Neural progenitor cell (in vitro differentiated cells): Measurements from ENCODE around the gene SCNN1B. TPM values are rescaled to one million over a fixed set of nuclear protein-coding genes. Genes with fewer than 3 reads are reported as not detected.
"Not testable (repeated sequence)": the region's sequence is repeated elsewhere in the genome, so short reads cannot be mapped to it uniquely, and the experiment has no call there.

ENCODE experiments used
- DNase-seq: peaks from one replicate; pipeline ENCODE4 v3.0.0-alpha.2; 2016; ENCODE audit warnings: low spot score
- H2AFZ ChIP-seq: fragments of 200-600 bp; sonication (generic); replicated peaks from 2 replicates; pipeline ENCODE4 v1.6.1; 2016; ENCODE audit warnings: antibody characterized with exemption
- H3F3A ChIP-seq: fragments of 200-600 bp; sonication (generic); 2 replicates; pipeline ENCODE4 v1.6.1; 2016; ENCODE audit warnings: antibody characterized with exemption, low read depth
- H3K27ac ChIP-seq: fragments of 200-600 bp; sonication (generic); 2 replicates; pipeline ENCODE4 v1.5.1; 2016; ENCODE audit warnings: mild to moderate bottlenecking
- H3K27me3 ChIP-seq: fragments of 200-600 bp; sonication (generic); 2 replicates; pipeline ENCODE4 v1.6.1; 2016; ENCODE audit warnings: mild to moderate bottlenecking, moderate library complexity
- H3K36me3 ChIP-seq: fragments of 200-600 bp; sonication (generic); 2 replicates; pipeline ENCODE4 v1.5.1; 2016
- H3K4me1 ChIP-seq: fragments of 200-600 bp; sonication (generic); 2 replicates; pipeline ENCODE4 v1.6.1; 2016; ENCODE audit warnings: mixed run types
- H3K4me2 ChIP-seq: fragments of 200-600 bp; sonication (generic); 2 replicates; pipeline ENCODE4 v1.6.1; 2016
- H3K4me3 ChIP-seq: fragments of 200-600 bp; sonication (generic); 2 replicates; pipeline ENCODE4 v1.5.1; 2016
- H3K79me2 ChIP-seq: fragments of 200-600 bp; sonication (generic); 2 replicates; pipeline ENCODE4 v1.6.1; 2016; ENCODE audit warnings: low read depth
- H3K9ac ChIP-seq: fragments of 200-600 bp; sonication (generic); 2 replicates; pipeline ENCODE4 v1.6.1; 2016
- H3K9me3 ChIP-seq: fragments of 200-600 bp; sonication (generic); 2 replicates; pipeline ENCODE4 v1.5.1; 2016; ENCODE audit warnings: low read depth
- H4K20me1 ChIP-seq: fragments of 200-600 bp; sonication (generic); 2 replicates; pipeline ENCODE4 v1.6.1; 2016; ENCODE audit warnings: low read depth
- H3K27ac Mint-ChIP-seq: 3 replicates; pipeline ENCODE4 v1.8.0; 2021; ENCODE audit warnings: mixed read lengths
- H3K27me3 Mint-ChIP-seq: 2 replicates; pipeline ENCODE4 v1.8.0; 2022; ENCODE audit warnings: low read depth, mild to moderate bottlenecking, inconsistent platforms, moderate library complexity, mixed read lengths; ENCODE audit not compliant: insufficient read depth
- H3K36me3 Mint-ChIP-seq: 3 replicates; pipeline ENCODE4 v1.8.0; 2021; ENCODE audit warnings: mixed read lengths
- H3K4me1 Mint-ChIP-seq: 3 replicates; pipeline ENCODE4 v1.8.0; 2021; ENCODE audit warnings: mixed read lengths
- H3K4me3 Mint-ChIP-seq: 3 replicates; pipeline ENCODE4 v1.8.0; 2021; ENCODE audit warnings: mild to moderate bottlenecking, moderate library complexity, mixed read lengths
- H3K9me3 Mint-ChIP-seq: 3 replicates; pipeline ENCODE4 v1.8.0; 2020; ENCODE audit warnings: mixed read lengths
- CTCF ChIP-seq: fragments of 200-600 bp; sonication (generic); IDR thresholded peaks from 2 replicates; pipeline ENCODE4 v1.5.1; 2017; ENCODE audit warnings: antibody characterized with exemption, mild to moderate bottlenecking
- EZH2 ChIP-seq: fragments of 200-600 bp; sonication (generic); IDR thresholded peaks from 2 replicates; pipeline ENCODE4 v1.6.1; 2017; ENCODE audit warnings: antibody characterized with exemption, mild to moderate bottlenecking, moderate library complexity
- EZH2phosphoT487 ChIP-seq: fragments of 200-600 bp; sonication (generic); IDR thresholded peaks from 2 replicates; pipeline ENCODE4 v1.6.1; 2017; ENCODE audit warnings: antibody characterized with exemption
- total RNA-seq: library from RNA; depleted of rRNA; stranded (reverse); fragments of >200 nt; gene quantifications from 2 replicates; pipeline ENCODE4 v1.2.3, GENCODE V29; 2015; ENCODE audit warnings: low replicate concordance

SCNN1B gene
- total RNA-seq: not detected in 2 replicates

GRCh38 chr16:23302045-23302956, at the start of gene SCNN1B:
Gene SCNN1B (plus strand): TSS chr16:23302302. CDS start chr16:23348600, 46,298 bp downstream.
- peaks cover 3% of the 10 kb centered on the region for H4K20me1 ChIP-seq
- H3K4me2 ChIP-seq: peak within 1 kb of the TSS; percentile 100
- Mint-ChIP-seq H3K27ac (no peak within 1 kb of the TSS), H3K4me3 (peak within 1 kb of the TSS; percentile 80), H3K27me3 (peaks cover 35% of the 10 kb centered on the region), H3K9me3 (no peaks in the 10 kb centered on the region), H3K36me3 (no peaks in the 10 kb centered on the region), H3K4me1 (peaks cover 6% of the 10 kb centered on the region)
- peak; percentile 67 for DNase-seq
- H3K9me3 ChIP-seq: no peaks in the 10 kb centered on the region
- no peak within 1 kb of the TSS for H3K27ac ChIP-seq
- H3F3A ChIP-seq: peaks cover 5% of the 10 kb centered on the region
- peaks cover 54% of the 10 kb centered on the region for H3K27me3 ChIP-seq
- TF ChIP-seq EZH2phosphoT487: peak; percentile 78
- TF ChIP-seq EZH2: peak; percentile 77
- TF ChIP-seq CTCF: no peak
- H3K4me3 ChIP-seq: peak within 1 kb of the TSS; percentile 87
- no peaks in the 10 kb centered on the region for H3K36me3 ChIP-seq
- no peaks in the 10 kb centered on the region for H3K79me2 ChIP-seq
- H3K4me1 ChIP-seq: no peaks in the 10 kb centered on the region
- H2AFZ ChIP-seq: peak within 1 kb of the TSS; percentile 100
- no peak within 1 kb of the TSS for H3K9ac ChIP-seq

GRCh38 chr16:23252310-23252709, 49.8 kb upstream of the SCNN1B start:
- Mint-ChIP-seq H3K9me3 (peaks cover 2% of the 10 kb centered on the region), H3K27me3 (peaks cover 4% of the 10 kb centered on the region), H3K36me3 (no peaks in the 10 kb centered on the region), H3K4me3 (no peak overlapping the region), H3K27ac (no peak overlapping the region), H3K4me1 (no peaks in the 10 kb centered on the region)
- Histone ChIP-seq H3K4me1 (no peaks in the 10 kb centered on the region), H2AFZ (no peak overlapping the region), H4K20me1 (no peaks in the 10 kb centered on the region), H3K4me3 (no peak overlapping the region), H3K9ac (no peak overlapping the region), H3K79me2 (no peaks in the 10 kb centered on the region), H3K27me3 (no peaks in the 10 kb centered on the region), H3K9me3 (no peaks in the 10 kb centered on the region), H3F3A (peaks cover 3% of the 10 kb centered on the region), H3K27ac (no peak overlapping the region), H3K36me3 (no peaks in the 10 kb centered on the region), H3K4me2 (no peak overlapping the region)
- no peak for DNase-seq
- TF ChIP-seq EZH2phosphoT487 (no peak), EZH2 (no peak), CTCF (no peak)

GRCh38 chr16:23253650-23254049, 48.5 kb upstream of the SCNN1B start:
- not testable (repeated sequence) for H3K9ac ChIP-seq, H3K36me3 Mint-ChIP-seq, H3K4me2 ChIP-seq, H3K27me3 Mint-ChIP-seq, DNase-seq, H3K27me3 ChIP-seq, H2AFZ ChIP-seq, H3K79me2 ChIP-seq, H3K4me1 ChIP-seq, H3K9me3 ChIP-seq, H3K4me3 Mint-ChIP-seq, H4K20me1 ChIP-seq, H3F3A ChIP-seq, H3K27ac Mint-ChIP-seq, H3K9me3 Mint-ChIP-seq, H3K4me1 Mint-ChIP-seq, H3K4me3 ChIP-seq, H3K27ac ChIP-seq, H3K36me3 ChIP-seq

- Histone ChIP-seq H3K27me3 (no peaks in the 10 kb centered on the region), H3K4me1 (no peaks in the 10 kb centered on the region), H4K20me1 (no peaks in the 10 kb centered on the region), H3K4me3 (no peak overlapping the region), H3K79me2 (no peaks in the 10 kb centered on the region), H3K9me3 (no peaks in the 10 kb centered on the region), H3F3A (peaks cover 3% of the 10 kb centered on the region), H3K9ac (no peak overlapping the region), H3K36me3 (no peaks in the 10 kb centered on the region), H2AFZ (no peak overlapping the region), H3K4me2 (no peak overlapping the region), H3K27ac (no peak overlapping the region)
- TF ChIP-seq EZH2 (no peak), EZH2phosphoT487 (no peak), CTCF (no peak)
- H3K36me3 Mint-ChIP-seq: no peaks in the 10 kb centered on the region
- H3K27me3 Mint-ChIP-seq: peaks cover 4% of the 10 kb centered on the region
- no peaks in the 10 kb centered on the region for H3K4me1 Mint-ChIP-seq
- peaks cover 2% of the 10 kb centered on the region for H3K9me3 Mint-ChIP-seq
- DNase-seq: peak; percentile 12
- H3K27ac Mint-ChIP-seq: no peak overlapping the region
- no peak overlapping the region for H3K4me3 Mint-ChIP-seq
Observed at GRCh38 chr16:23254338-23254737, 47.8 kb upstream of the SCNN1B start.
